BLaER1 treated with 17β-estradiol and CSF1 and Interleukin-3, amounts not matched to agents 10 nM and 100 nM (cell line): ENCODE results near the gene FHOD3.

Source experiments
- H3K27ac ChIP-seq, 11 experiments: shearing (Covaris generic); formaldehyde crosslinking; 2 replicates each; pipeline ENCODE4 v1.8.1; 2022
- H3K27me3 ChIP-seq, 11 experiments: shearing (Covaris generic); formaldehyde crosslinking; 2 replicates each; pipeline ENCODE4 v1.8.1; 2022
- H3K36me3 ChIP-seq, 11 experiments: shearing (Covaris generic); formaldehyde crosslinking; 2 replicates each; pipeline ENCODE4 v1.8.1; 2022
- H3K4me1 ChIP-seq, 10 experiments: shearing (Covaris generic); formaldehyde crosslinking; 2 replicates each; pipeline ENCODE4 v1.8.1; 2022
- H3K4me2 ChIP-seq, 11 experiments: shearing (Covaris generic); formaldehyde crosslinking; 2 replicates each; pipeline ENCODE4 v1.8.1; 2022
- H3K4me3 ChIP-seq, 10 experiments: shearing (Covaris generic); formaldehyde crosslinking; 2 replicates each; pipeline ENCODE4 v1.8.1; 2022
- H3K9ac ChIP-seq, 11 experiments: shearing (Covaris generic); formaldehyde crosslinking; 2 replicates each; pipeline ENCODE4 v1.8.1; 2022
- H3K9me3 ChIP-seq, 11 experiments: shearing (Covaris generic); formaldehyde crosslinking; replicated peaks in 1 of 11; 2 replicates each; pipeline ENCODE4 v1.8.1; 2022
- H4K20me1 ChIP-seq, 11 experiments: shearing (Covaris generic); formaldehyde crosslinking; 2 replicates each; pipeline ENCODE4 v1.8.1; 2022
- Cebpa-rat ChIP-seq, 11 experiments: shearing (Covaris generic); IDR thresholded peaks; 2 replicates each; pipeline ENCODE4 v1.8.1; 2022

FHOD3 gene

GRCh38 chr18:36484591-36484990 lies 187.1 kb downstream of the FHOD3 start:
- TF ChIP-seq Cebpa-rat (IDR thresholded peaks at IDR 0.05) = no peak
- Histone ChIP-seq H3K9me3 (no peaks in the 10 kb centered on the region), H3K4me3 (no peak overlapping the region), H3K4me1 (peaks cover 0 to 16% (median 12%) of the 10 kb centered on the region in 10 experiments; a peak in 15 of 20 replicates), H3K4me2 (peak overlapping the region in 10 of 11 experiments; percentile 21 to 71 (median 62); a peak in 20 of 22 replicates), H3K27me3 (no peaks in the 10 kb centered on the region), H4K20me1 (no peaks in the 10 kb centered on the region), H3K36me3 (no peaks in the 10 kb centered on the region), H3K27ac (no peak overlapping the region), H3K9ac (no peak overlapping the region)

- Histone ChIP-seq H3K27me3 (no peaks in the 10 kb centered on the region), H3K36me3 (no peaks in the 10 kb centered on the region), H3K9me3 (no peaks in the 10 kb centered on the region), H3K4me2 (no peak overlapping the region), H3K4me3 (no peak overlapping the region), H4K20me1 (no peaks in the 10 kb centered on the region), H3K27ac (no peak overlapping the region), H3K9ac (no peak overlapping the region), H3K4me1 (peaks cover 0 to 16% (median 12%) of the 10 kb centered on the region in 10 experiments; a peak in 15 of 20 replicates)
- no peak for TF ChIP-seq Cebpa-rat (IDR thresholded peaks at IDR 0.05)
Measured at GRCh38 chr18:36485772-36486171, 188.3 kb downstream of the FHOD3 start.

- no peak overlapping the region for H3K4me2 ChIP-seq
Measured at GRCh38 chr18:36488131-36488530, 190.6 kb downstream of the FHOD3 start.

GRCh38 chr18:36490897-36491296 lies 193.4 kb downstream of the FHOD3 start:
- Histone ChIP-seq H3K27ac (no peak overlapping the region), H3K9ac (no peak overlapping the region), H3K9me3 (no peaks in the 10 kb centered on the region), H3K4me2 (no peak overlapping the region), H3K36me3 (no peaks in the 10 kb centered on the region), H4K20me1 (peaks cover 0 to 3% (median 0%) of the 10 kb centered on the region in 11 experiments; a peak in 2 of 22 replicates), H3K4me1 (peaks cover under 1 to 30% (median 22%) of the 10 kb centered on the region in 10 experiments; a peak in 18 of 20 replicates), H3K4me3 (no peak overlapping the region), H3K27me3 (no peaks in the 10 kb centered on the region)
- TF ChIP-seq Cebpa-rat (IDR thresholded peaks at IDR 0.05) = no peak

More at GRCh38 chr18:36488131-36488530, 190.6 kb downstream of the FHOD3 start:
- no peak overlapping the region for H3K9ac ChIP-seq
- no peak for TF ChIP-seq Cebpa-rat (IDR thresholded peaks at IDR 0.05)
- H3K4me1 ChIP-seq = peaks cover 0 to 16% (median 12%) of the 10 kb centered on the region in 10 experiments; a peak in 15 of 20 replicates
- H3K27me3 ChIP-seq = no peaks in the 10 kb centered on the region
- no peaks in the 10 kb centered on the region for H4K20me1 ChIP-seq
- H3K27ac ChIP-seq = no peak overlapping the region
- no peak overlapping the region for H3K4me3 ChIP-seq
- no peaks in the 10 kb centered on the region for H3K36me3 ChIP-seq
- H3K9me3 ChIP-seq = no peaks in the 10 kb centered on the region

GRCh38 chr18:36492604-36493329 lies 195.3 kb downstream of the FHOD3 start:
- Histone ChIP-seq H3K4me2 (peak overlapping the region in 4 of 11 experiments; percentile 30 to 70 (median 55); a peak in 3 of 22 replicates), H3K27me3 (no peaks in the 10 kb centered on the region)
- no peak for TF ChIP-seq Cebpa-rat (IDR thresholded peaks at IDR 0.05)

GRCh38 chr18:36493349-36494159 lies 196.0 kb downstream of the FHOD3 start:
- Histone ChIP-seq H3K27me3 (no peaks in the 10 kb centered on the region), H3K9me3 (no peaks in the 10 kb centered on the region), H3K27ac (no peak overlapping the region), H4K20me1 (peaks cover 0 to 7% (median 0%) of the 10 kb centered on the region in 11 experiments; a peak in 2 of 22 replicates), H3K4me1 (peaks cover 4 to 36% (median 29%) of the 10 kb centered on the region in 10 experiments; a peak in 19 of 20 replicates), H3K9ac (no peak overlapping the region), H3K4me2 (peak overlapping the region in 9 of 11 experiments; percentile 24 to 70 (median 52); a peak in 17 of 22 replicates), H3K36me3 (no peaks in the 10 kb centered on the region), H3K4me3 (no peak overlapping the region)
- TF ChIP-seq Cebpa-rat (IDR thresholded peaks at IDR 0.05) = no peak

More at GRCh38 chr18:36492604-36493329, 195.3 kb downstream of the FHOD3 start:
- Histone ChIP-seq H3K9ac (no peak overlapping the region), H3K27ac (no peak overlapping the region), H3K4me1 (peaks cover 4 to 36% (median 29%) of the 10 kb centered on the region in 10 experiments; a peak in 19 of 20 replicates), H3K4me3 (no peak overlapping the region), H4K20me1 (peaks cover 0 to 7% (median 0%) of the 10 kb centered on the region in 11 experiments; a peak in 2 of 22 replicates), H3K9me3 (no peaks in the 10 kb centered on the region), H3K36me3 (no peaks in the 10 kb centered on the region)

- no peak overlapping the region for H3K9ac ChIP-seq
Measured at GRCh38 chr18:36494160-36494437, 196.6 kb downstream of the FHOD3 start.

GRCh38 chr18:36496022-36496421 lies 198.5 kb downstream of the FHOD3 start:
- no peaks in the 10 kb centered on the region for H3K9me3 ChIP-seq
- peaks cover 0 to 7% (median 0%) of the 10 kb centered on the region in 11 experiments; a peak in 2 of 22 replicates for H4K20me1 ChIP-seq
- no peak overlapping the region for H3K27ac ChIP-seq
- no peaks in the 10 kb centered on the region for H3K27me3 ChIP-seq
- H3K36me3 ChIP-seq = no peaks in the 10 kb centered on the region
- TF ChIP-seq Cebpa-rat (IDR thresholded peaks at IDR 0.05) = no peak
- H3K4me2 ChIP-seq = peak overlapping the region in 9 of 11 experiments; percentile 0 to 70 (median 64); a peak in 16 of 22 replicates
- no peak overlapping the region for H3K9ac ChIP-seq
- no peak overlapping the region for H3K4me3 ChIP-seq
- H3K4me1 ChIP-seq = peaks cover 13 to 52% (median 49%) of the 10 kb centered on the region in 10 experiments

More at GRCh38 chr18:36494160-36494437, 196.6 kb downstream of the FHOD3 start:
- no peak overlapping the region for H3K4me3 ChIP-seq
- no peak overlapping the region for H3K27ac ChIP-seq
- H3K36me3 ChIP-seq = no peaks in the 10 kb centered on the region
- H3K27me3 ChIP-seq = no peaks in the 10 kb centered on the region
- TF ChIP-seq Cebpa-rat (IDR thresholded peaks at IDR 0.05) = no peak
- peaks cover 4 to 33% (median 31%) of the 10 kb centered on the region in 10 experiments; a peak in 19 of 20 replicates for H3K4me1 ChIP-seq
- H3K4me2 ChIP-seq = peak overlapping the region in 9 of 11 experiments; percentile 24 to 70 (median 52); a peak in 15 of 22 replicates
- no peaks in the 10 kb centered on the region for H3K9me3 ChIP-seq
- peaks cover 0 to 7% (median 0%) of the 10 kb centered on the region in 11 experiments; a peak in 2 of 22 replicates for H4K20me1 ChIP-seq

GRCh38 chr18:36499938-36500337 lies 202.4 kb downstream of the FHOD3 start:
- Histone ChIP-seq H3K9me3 (peaks cover 0 to 11% (median 0%) of the 10 kb centered on the region in 11 experiments; a peak in 3 of 22 replicates), H3K36me3 (no peaks in the 10 kb centered on the region), H3K4me2 (peak overlapping the region; percentile 49 to 81 (median 70)), H3K4me1 (peaks cover 13 to 38% (median 34%) of the 10 kb centered on the region in 10 experiments), H4K20me1 (peaks cover 0 to 7% (median 0%) of the 10 kb centered on the region in 11 experiments; a peak in 2 of 22 replicates), H3K27me3 (no peaks in the 10 kb centered on the region), H3K9ac (no peak overlapping the region), H3K4me3 (no peak overlapping the region), H3K27ac (peak overlapping the region in 6 of 11 experiments; percentile 16 to 56 (median 45); a peak in 9 of 22 replicates)
- 0 out of 22 replicates have a peak, but pooled peaks of 1 of the 11 experiments have one; percentile 27 for TF ChIP-seq Cebpa-rat (IDR thresholded peaks at IDR 0.05)
